ENCODE results near the gene MCAM. TPM values are rescaled to one million over a fixed set of nuclear protein-coding genes. Genes with fewer than 3 reads are reported as not detected.
A peak's percentile ranks its signal among the peaks of the same experiment; 100 is the strongest.

The MCAM gene
- total and polyA plus RNA-seq, 8 donors: 11.2 to 46.7 (median 21.1) TPM

DNA sequence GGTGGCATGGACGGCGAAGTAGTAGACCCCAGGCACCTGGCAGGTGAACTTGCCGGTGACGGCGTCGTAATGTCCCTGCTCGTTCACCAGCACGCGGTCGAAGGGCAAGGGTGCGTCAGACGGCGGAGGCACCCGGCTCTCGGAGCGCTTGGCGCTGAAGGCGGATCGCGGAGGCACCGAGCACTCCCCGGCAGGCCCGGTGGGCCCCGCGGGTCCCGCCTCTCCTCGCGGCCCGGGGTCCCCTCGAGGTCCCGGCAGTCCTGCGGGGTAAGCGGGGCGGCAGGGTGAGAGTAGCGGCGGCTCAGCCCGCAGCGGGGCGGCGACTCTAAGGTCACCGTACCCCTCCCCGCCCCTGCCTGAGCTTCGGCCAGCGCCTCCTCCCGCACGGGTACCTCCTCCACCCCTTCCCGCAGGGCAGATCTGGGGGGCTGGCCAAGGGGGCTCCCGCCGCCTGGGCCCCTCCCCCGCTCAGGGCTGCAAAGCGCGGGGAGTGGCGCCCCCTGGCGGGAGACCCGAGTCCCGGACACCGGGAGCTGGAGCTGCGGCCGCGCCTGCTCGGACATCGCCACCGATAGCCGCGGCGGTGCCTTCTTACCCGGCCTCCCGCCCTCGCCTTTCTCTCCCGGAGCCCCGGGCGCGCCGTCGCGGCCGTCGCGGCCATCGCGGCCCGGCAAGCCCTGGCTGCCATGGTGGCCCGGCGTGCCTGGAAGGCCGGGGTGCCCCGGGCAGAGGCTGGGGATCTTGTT lies 22.8 kb upstream of the MCAM start:
- Histone ChIP-seq H3K4me3 (peak overlapping the region; percentile 21 to 59 (median 40)), H3K36me3 (no peaks in the 10 kb centered on the region), H3K4me1 (peaks cover 4 to 25% (median 16%) of the 10 kb centered on the region in 3 donors), H3K9me3 (no peaks in the 10 kb centered on the region), H3K27me3 (no peaks in the 10 kb centered on the region), H3K27ac (peak overlapping the region; percentile 36 to 86 (median 76))
- 2 to 3% methylated on average over 74 to 86 of the region's 86 CpGs for WGBS, 2 donors
- FAIRE-seq (no peak), ATAC-seq (peak; percentile 66 to 77 (median 72)), DNase-seq (peak; percentile 59 to 93 (median 76))
- intact Hi-C loops (cut with DNase I): loop anchor here in 1 of 3 donors (5.0 kb wide), 1 partner anchor 38 kb away; no protein-coding TSS in a partner anchor
- TF ChIP-seq, protein P1, sequence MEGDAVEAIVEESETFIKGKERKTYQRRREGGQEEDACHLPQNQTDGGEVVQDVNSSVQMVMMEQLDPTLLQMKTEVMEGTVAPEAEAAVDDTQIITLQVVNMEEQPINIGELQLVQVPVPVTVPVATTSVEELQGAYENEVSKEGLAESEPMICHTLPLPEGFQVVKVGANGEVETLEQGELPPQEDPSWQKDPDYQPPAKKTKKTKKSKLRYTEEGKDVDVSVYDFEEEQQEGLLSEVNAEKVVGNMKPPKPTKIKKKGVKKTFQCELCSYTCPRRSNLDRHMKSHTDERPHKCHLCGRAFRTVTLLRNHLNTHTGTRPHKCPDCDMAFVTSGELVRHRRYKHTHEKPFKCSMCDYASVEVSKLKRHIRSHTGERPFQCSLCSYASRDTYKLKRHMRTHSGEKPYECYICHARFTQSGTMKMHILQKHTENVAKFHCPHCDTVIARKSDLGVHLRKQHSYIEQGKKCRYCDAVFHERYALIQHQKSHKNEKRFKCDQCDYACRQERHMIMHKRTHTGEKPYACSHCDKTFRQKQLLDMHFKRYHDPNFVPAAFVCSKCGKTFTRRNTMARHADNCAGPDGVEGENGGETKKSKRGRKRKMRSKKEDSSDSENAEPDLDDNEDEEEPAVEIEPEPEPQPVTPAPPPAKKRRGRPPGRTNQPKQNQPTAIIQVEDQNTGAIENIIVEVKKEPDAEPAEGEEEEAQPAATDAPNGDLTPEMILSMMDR (IDR thresholded peaks at IDR 0.05): peak; percentile 76 to 93 (median 84)

- ATAC-seq (no peak), DNase-seq (no peak), FAIRE-seq (no peak)
- intact Hi-C loops (cut with DNase I): loop anchor here in 1 of 3 donors (5.0 kb wide), 1 partner anchor 38 kb away; no protein-coding TSS in a partner anchor
- Histone ChIP-seq H3K27me3 (no peaks in the 10 kb centered on the region), H3K9me3 (no peaks in the 10 kb centered on the region), H3K4me3 (peak overlapping the region in 2 of 4 donors; percentile 47 to 59), H3K4me1 (peaks cover 4 to 25% (median 16%) of the 10 kb centered on the region in 3 donors), H3K27ac (peak overlapping the region in 1 of 4 donors; percentile 79), H3K36me3 (no peaks in the 10 kb centered on the region)
- TF ChIP-seq, protein P1 (IDR thresholded peaks at IDR 0.05): no peak
- 58 to 61% methylated on average over 11 of the region's 11 CpGs for WGBS, 2 donors
Observed at GRCh38 chr11:119338965-119339588, 22.1 kb upstream of the MCAM start.

- ATAC-seq: peak in 3 of 4 donors; percentile 30 to 42 (median 38)
- TF ChIP-seq, protein P1 (IDR thresholded peaks at IDR 0.05): peak; percentile 47 to 71 (median 58)
- DNase-seq: peak in 4 of 6 donors; percentile 52 to 71 (median 62)
- no peak overlapping the region for H3K4me3 ChIP-seq
- no peaks in the 10 kb centered on the region for H3K36me3 ChIP-seq
- no peaks in the 10 kb centered on the region for H3K27me3 ChIP-seq
- H3K4me1 ChIP-seq: peaks cover 4 to 25% (median 16%) of the 10 kb centered on the region in 3 donors
- H3K9me3 ChIP-seq: no peaks in the 10 kb centered on the region
- WGBS, 2 donors: 15 to 18% methylated on average over 17 of the region's 17 CpGs
- FAIRE-seq: no peak
- intact Hi-C loops (cut with DNase I): loop anchor here in 1 of 3 donors (5.0 kb wide), 1 partner anchor 39 kb away; no protein-coding TSS in a partner anchor
- H3K27ac ChIP-seq: no peak overlapping the region
Observed at GRCh38 chr11:119338318-119338890, 21.5 kb upstream of the MCAM start.

DNA sequence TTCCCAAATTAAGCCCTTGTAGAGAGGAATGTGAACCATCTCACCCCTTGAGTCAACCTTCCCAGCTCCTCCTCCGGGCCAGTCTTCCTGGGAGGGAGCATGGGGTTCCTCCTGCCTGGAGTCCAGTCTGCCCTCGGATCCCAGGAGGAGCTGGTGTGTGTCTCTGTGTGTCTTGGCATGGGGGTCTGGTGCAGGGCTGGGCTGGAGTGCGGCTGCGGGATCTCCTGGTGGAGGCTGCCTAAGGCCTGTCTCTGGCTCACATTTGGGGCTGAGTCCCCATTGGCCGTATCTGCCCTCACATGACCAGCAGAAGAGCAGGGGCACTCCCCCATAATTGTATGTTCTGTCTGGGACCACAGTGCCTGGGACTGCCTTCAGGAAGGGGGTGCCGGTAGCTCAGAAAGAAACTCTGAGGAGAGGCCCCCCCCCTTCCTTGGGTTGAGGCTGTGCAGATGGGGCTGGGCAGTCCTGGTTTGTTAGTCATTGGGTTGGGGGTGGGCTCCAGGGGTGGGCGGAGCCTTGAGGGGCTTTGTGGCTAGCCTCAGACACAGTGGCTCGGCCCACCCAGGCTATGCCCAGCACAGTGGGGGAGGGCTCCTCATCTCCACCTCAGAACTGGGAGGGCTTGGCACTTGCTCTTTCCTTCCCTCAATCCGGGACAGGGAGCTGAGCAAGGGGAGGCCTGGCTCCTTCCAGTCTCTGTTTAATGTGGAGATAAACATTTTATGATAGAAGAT lies 20.8 kb upstream of the MCAM start:
- H3K9me3 ChIP-seq: no peaks in the 10 kb centered on the region
- peaks cover 4 to 25% (median 16%) of the 10 kb centered on the region in 3 donors for H3K4me1 ChIP-seq
- WGBS, 2 donors: 68 to 77% methylated on average over 9 of the region's 9 CpGs
- no peaks in the 10 kb centered on the region for H3K36me3 ChIP-seq
- H3K27ac ChIP-seq: no peak overlapping the region
- intact Hi-C loops (cut with DNase I): loop anchor here in 1 of 3 donors (5.0 kb wide), 1 partner anchor 40 kb away; no protein-coding TSS in a partner anchor
- no peak for DNase-seq
- H3K27me3 ChIP-seq: no peaks in the 10 kb centered on the region
- FAIRE-seq: no peak
- H3K4me3 ChIP-seq: no peak overlapping the region
- ATAC-seq: no peak
- TF ChIP-seq, protein P1 (IDR thresholded peaks at IDR 0.05): no peak

All from pancreas (tissue), 10 donors.